ENCODE results near the gene TMEM231.

TMEM231 gene

DNA sequence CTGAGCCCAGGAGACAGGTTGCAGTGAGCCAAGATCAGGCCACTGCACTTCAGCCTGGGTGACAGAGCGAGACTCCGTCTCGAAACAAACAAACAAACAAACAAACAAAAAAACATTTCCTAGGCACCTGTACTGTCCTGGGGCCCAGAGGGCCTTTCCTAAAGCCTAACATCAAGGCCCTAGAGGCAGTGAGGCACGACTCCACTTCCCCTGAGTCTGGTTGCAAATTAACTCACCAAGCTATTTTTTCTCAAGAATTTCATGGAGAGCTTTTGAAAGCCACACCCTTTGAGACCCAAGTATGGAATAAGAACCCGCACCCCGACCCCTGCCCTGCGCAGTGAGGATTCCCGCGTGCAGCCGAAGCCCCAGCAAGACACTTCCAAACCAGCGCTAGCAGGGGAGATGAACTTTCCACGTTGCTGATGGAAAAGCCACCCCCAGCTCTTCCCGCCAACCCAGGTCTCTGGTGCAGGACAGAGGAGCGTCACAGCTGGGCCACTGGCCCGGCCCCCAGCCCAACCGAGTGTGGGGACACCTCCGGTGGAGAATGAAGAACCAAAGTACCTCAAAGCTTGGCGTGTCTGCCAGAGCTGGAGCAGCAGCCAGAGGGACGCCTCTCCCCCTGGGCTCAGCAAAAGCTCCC, 21.4 kb downstream of the TMEM231 start:
- Histone ChIP-seq H3K36me3 (ENCODE audit: control insufficient read depth in 4 of 4, insufficient read depth in 4 of 4, low read length in 3 of 4) (peaks cover 0 to 3% (median 0%) of the 10 kb centered on the region in 4 experiments), H3K4me1 (ENCODE audit: control extremely low read depth in 1 of 4, control insufficient read depth in 4 of 4, insufficient read depth in 4 of 4, low read length in 3 of 4) (no peaks in the 10 kb centered on the region), H3K4me3 (ENCODE audit: control insufficient read depth in 1 of 7, extremely low read depth in 1 of 7, insufficient read depth in 4 of 7, low read depth in 2 of 7, low read length in 6 of 7) (no peak overlapping the region), H3K27ac (ENCODE audit: insufficient read depth in 1 of 2, low read depth in 1 of 2, low read length in 2 of 2, poor library complexity in 1 of 2, severe bottlenecking in 2 of 2) (no peak overlapping the region), H3K27me3 (replicated peaks in 2 of 5; ENCODE audit: control insufficient read depth in 4 of 5, insufficient read depth in 5 of 5, low read length in 4 of 5) (peaks cover 0 to 3% (median 0%) of the 10 kb centered on the region in 5 experiments), H3K9me3 (ENCODE audit: control extremely low read depth in 1 of 5, control insufficient read depth in 4 of 5, insufficient read depth in 2 of 5, low read depth in 1 of 5, low read length in 4 of 5) (no peaks in the 10 kb centered on the region)
- 93% methylated on average over 18 of the region's 19 CpGs for WGBS (ENCODE audit: insufficient coverage)
- POLR2A ChIA-PET: no interaction called here
- no peak for DNase-seq
- CTCF ChIA-PET: interaction anchor here (0.9 to 1.2 kb wide), 3 partner anchors 16 to 63 kb away, joined by 3 to 4 read pairs (median 4); no protein-coding TSS in a partner anchor

DNA sequence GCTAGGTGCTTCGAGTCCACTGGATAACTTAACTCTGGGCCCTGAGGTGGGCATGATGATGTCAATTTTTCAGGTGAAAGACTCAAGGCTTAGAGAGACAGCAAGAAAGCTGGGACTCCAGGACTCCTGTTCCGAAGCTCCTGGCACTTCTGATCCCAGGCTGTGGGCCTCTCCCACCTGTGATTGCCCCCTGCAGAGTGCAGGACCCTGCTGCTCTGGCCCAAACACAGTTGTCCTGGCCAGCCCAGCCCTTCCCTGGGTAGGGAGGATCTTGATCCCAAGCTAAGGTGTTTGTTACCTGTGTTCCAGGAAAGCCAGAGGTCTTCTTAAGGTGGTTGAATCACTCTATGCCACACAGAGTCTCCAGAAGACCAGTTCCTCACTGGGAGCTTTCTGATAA, 23.3 kb downstream of the TMEM231 start:
- H3K4me1 ChIP-seq (ENCODE audit: control extremely low read depth in 1 of 4, control insufficient read depth in 4 of 4, insufficient read depth in 4 of 4, low read length in 3 of 4): no peaks in the 10 kb centered on the region
- no peak overlapping the region for H3K27ac ChIP-seq (ENCODE audit: insufficient read depth in 1 of 2, low read depth in 1 of 2, low read length in 2 of 2, poor library complexity in 1 of 2, severe bottlenecking in 2 of 2)
- no peak for DNase-seq
- no peak overlapping the region for H3K4me3 ChIP-seq (ENCODE audit: control insufficient read depth in 1 of 7, extremely low read depth in 1 of 7, insufficient read depth in 4 of 7, low read depth in 2 of 7, low read length in 6 of 7)
- H3K9me3 ChIP-seq (ENCODE audit: control extremely low read depth in 1 of 5, control insufficient read depth in 4 of 5, insufficient read depth in 2 of 5, low read depth in 1 of 5, low read length in 4 of 5): no peaks in the 10 kb centered on the region
- ChIA-PET CTCF (interaction anchor here (0.6 kb wide), 1 partner anchor 14 kb away, joined by 3 read pairs; no protein-coding TSS in a partner anchor), POLR2A (no interaction called here)
- WGBS (ENCODE audit: insufficient coverage): 100% methylated on average over 2 of the region's 2 CpGs
- peaks cover 0 to 3% (median 0%) of the 10 kb centered on the region in 5 experiments for H3K27me3 ChIP-seq (replicated peaks in 2 of 5; ENCODE audit: control insufficient read depth in 4 of 5, insufficient read depth in 5 of 5, low read length in 4 of 5)
- H3K36me3 ChIP-seq (ENCODE audit: control insufficient read depth in 4 of 4, insufficient read depth in 4 of 4, low read length in 3 of 4): no peaks in the 10 kb centered on the region

DNA sequence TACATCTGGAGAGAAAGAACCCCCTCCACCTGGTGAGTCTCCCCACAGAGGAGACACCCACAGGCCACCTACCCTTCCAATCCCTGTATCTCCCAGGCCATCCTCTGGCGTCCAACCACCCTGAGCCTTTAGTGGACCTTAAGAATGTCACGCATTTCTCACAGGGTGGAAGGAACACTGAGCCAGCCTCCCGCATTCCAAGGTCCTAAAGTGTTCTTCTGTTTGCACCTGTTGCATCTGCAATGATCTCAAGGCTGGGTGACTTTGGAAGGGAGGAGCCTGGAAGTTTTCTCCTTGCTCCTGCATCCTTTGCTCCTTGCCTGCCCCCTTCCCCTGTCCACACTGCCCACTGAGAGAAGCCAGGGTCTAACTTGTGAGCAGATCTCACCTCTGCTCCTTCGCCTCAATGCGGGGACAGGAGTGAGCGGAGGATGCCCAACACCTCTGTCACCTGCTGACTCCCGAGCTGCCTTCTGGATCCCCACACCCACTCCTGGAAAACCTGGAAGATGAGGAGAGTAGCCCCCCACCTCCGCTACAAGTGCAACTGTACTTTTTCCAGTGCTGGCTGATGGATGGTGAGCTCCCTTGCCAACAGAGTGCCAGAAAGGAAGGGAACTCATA, 23.8 kb downstream of the TMEM231 start:
- POLR2A ChIA-PET: no interaction called here
- CTCF ChIA-PET: interaction anchor here (0.6 to 1.2 kb wide), 2 partner anchors 11 to 13 kb away, joined by 3 to 5 read pairs; no protein-coding TSS in a partner anchor
- 88% methylated on average over 5 of the region's 8 CpGs for WGBS (ENCODE audit: insufficient coverage)

DNA sequence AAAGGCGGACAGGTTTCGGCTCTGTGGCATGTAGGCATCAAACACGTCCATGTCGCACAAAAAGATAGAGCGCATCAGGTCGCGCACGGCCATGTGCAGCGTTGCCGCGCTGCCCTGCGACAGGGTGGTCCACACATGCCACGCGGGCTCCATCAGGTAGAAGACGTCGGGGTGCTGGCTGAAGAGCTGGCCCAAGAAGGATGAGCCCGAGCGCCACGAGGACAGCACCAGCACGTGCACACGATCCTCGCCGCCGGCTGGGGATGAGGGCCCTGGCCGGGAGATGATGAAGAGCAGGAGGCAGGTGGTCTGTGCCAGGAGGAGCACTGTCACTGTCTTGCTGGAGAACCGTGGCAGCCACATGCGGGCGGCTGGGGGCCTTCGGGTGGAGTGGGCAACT, 26.1 kb downstream of the TMEM231 start:
- CTCF ChIA-PET: no interaction called here

More for the DNA sequence above, 23.8 kb downstream of the TMEM231 start:
- Histone ChIP-seq H3K36me3 (ENCODE audit: control insufficient read depth in 4 of 4, insufficient read depth in 4 of 4, low read length in 3 of 4) (no peaks in the 10 kb centered on the region), H3K4me3 (ENCODE audit: control insufficient read depth in 1 of 7, extremely low read depth in 1 of 7, insufficient read depth in 4 of 7, low read depth in 2 of 7, low read length in 6 of 7) (no peak overlapping the region), H3K27me3 (replicated peaks in 2 of 5; ENCODE audit: control insufficient read depth in 4 of 5, insufficient read depth in 5 of 5, low read length in 4 of 5) (peaks cover 0 to 3% (median 0%) of the 10 kb centered on the region in 5 experiments), H3K4me1 (ENCODE audit: control extremely low read depth in 1 of 4, control insufficient read depth in 4 of 4, insufficient read depth in 4 of 4, low read length in 3 of 4) (no peaks in the 10 kb centered on the region), H3K9me3 (ENCODE audit: control extremely low read depth in 1 of 5, control insufficient read depth in 4 of 5, insufficient read depth in 2 of 5, low read depth in 1 of 5, low read length in 4 of 5) (no peaks in the 10 kb centered on the region), H3K27ac (ENCODE audit: insufficient read depth in 1 of 2, low read depth in 1 of 2, low read length in 2 of 2, poor library complexity in 1 of 2, severe bottlenecking in 2 of 2) (no peak overlapping the region)
- DNase-seq: no peak

DNA sequence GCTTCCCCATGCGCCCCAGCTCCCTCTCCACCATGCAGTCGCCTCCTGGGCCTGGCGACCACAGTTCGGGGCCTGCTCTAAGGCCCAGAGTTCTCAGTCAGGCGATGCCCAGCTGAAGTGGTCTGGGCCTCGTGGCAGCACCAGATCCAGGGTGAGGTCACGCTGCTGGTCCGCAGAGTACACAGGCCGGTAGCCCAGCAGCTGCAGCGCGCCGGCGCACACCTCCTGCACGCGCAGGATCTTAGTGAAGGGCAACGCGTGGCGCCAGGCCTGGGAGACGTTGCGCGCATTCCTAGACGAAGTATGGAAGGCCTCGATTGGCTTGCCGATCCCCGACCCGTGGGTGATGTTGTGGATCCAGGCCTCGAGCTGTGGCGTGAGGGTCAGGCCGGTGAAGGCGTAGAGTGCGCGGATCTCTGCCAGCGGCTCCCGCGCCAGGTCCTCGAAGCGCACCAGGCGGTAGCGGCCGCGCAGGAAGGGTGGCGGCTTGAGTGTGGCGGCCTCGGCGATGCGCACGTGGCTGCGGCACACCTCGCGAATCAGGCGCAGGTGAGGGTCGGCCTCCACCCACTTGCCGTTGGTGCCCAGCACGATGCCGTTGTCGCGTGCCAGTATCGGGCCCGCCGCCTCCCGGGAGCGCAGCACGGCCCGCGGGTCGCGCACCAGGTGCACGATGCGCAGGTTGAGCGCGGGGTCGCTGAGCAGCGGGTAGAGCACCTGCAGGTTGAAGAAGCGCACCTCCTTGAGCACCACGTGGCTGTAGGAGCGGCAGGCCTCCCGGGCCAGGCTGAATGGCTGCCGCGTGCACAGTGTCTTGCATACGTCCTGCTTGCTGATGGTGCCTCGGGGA, 26.8 kb downstream of the TMEM231 start:
- Histone ChIP-seq H3K9me3 (ENCODE audit: control extremely low read depth in 1 of 5, control insufficient read depth in 4 of 5, insufficient read depth in 2 of 5, low read depth in 1 of 5, low read length in 4 of 5) (no peaks in the 10 kb centered on the region), H3K4me1 (ENCODE audit: control extremely low read depth in 1 of 4, control insufficient read depth in 4 of 4, insufficient read depth in 4 of 4, low read length in 3 of 4) (no peaks in the 10 kb centered on the region), H3K36me3 (ENCODE audit: control insufficient read depth in 4 of 4, insufficient read depth in 4 of 4, low read length in 3 of 4) (no peaks in the 10 kb centered on the region), H3K4me3 (ENCODE audit: control insufficient read depth in 1 of 7, extremely low read depth in 1 of 7, insufficient read depth in 4 of 7, low read depth in 2 of 7, low read length in 6 of 7) (no peak overlapping the region), H3K27ac (ENCODE audit: insufficient read depth in 1 of 2, low read depth in 1 of 2, low read length in 2 of 2, poor library complexity in 1 of 2, severe bottlenecking in 2 of 2) (no peak overlapping the region), H3K27me3 (replicated peaks in 2 of 5; ENCODE audit: control insufficient read depth in 4 of 5, insufficient read depth in 5 of 5, low read length in 4 of 5) (no peaks in the 10 kb centered on the region)
- POLR2A ChIA-PET: no interaction called here
- WGBS (ENCODE audit: insufficient coverage): 97% methylated on average over 67 of the region's 81 CpGs
- DNase-seq: no peak
- CTCF ChIA-PET: no interaction called here

More for the DNA sequence above, 26.1 kb downstream of the TMEM231 start:
- Histone ChIP-seq H3K27me3 (replicated peaks in 2 of 5; ENCODE audit: control insufficient read depth in 4 of 5, insufficient read depth in 5 of 5, low read length in 4 of 5) (no peaks in the 10 kb centered on the region), H3K9me3 (ENCODE audit: control extremely low read depth in 1 of 5, control insufficient read depth in 4 of 5, insufficient read depth in 2 of 5, low read depth in 1 of 5, low read length in 4 of 5) (no peaks in the 10 kb centered on the region), H3K27ac (ENCODE audit: insufficient read depth in 1 of 2, low read depth in 1 of 2, low read length in 2 of 2, poor library complexity in 1 of 2, severe bottlenecking in 2 of 2) (no peak overlapping the region), H3K4me3 (ENCODE audit: control insufficient read depth in 1 of 7, extremely low read depth in 1 of 7, insufficient read depth in 4 of 7, low read depth in 2 of 7, low read length in 6 of 7) (no peak overlapping the region), H3K36me3 (ENCODE audit: control insufficient read depth in 4 of 4, insufficient read depth in 4 of 4, low read length in 3 of 4) (no peaks in the 10 kb centered on the region), H3K4me1 (ENCODE audit: control extremely low read depth in 1 of 4, control insufficient read depth in 4 of 4, insufficient read depth in 4 of 4, low read length in 3 of 4) (no peaks in the 10 kb centered on the region)
- DNase-seq: no peak
- POLR2A ChIA-PET: no interaction called here
- WGBS (ENCODE audit: insufficient coverage): 98% methylated on average over 29 of the region's 29 CpGs

DNA sequence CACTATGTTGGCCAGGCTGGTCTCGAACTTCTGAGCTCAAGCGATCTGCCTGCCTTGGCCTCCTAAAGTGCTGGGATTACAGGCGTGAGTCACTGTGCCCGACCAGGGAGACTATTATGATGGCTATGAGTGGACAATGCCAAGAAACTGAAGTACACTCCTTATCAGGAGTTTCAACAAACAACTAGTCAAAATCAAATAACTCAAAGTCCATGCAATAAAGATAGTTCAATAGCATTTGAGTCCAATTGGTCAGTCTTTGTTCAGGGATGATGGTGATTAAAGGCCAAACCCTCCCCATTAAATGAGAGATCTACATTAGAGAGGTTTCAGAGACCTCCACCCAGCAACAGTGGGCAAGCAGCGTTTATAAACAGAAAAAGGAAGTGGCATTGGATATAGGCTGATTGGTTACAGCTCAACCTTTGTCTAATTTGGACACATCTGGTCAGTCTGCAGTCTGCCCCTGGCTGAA, 28.2 kb downstream of the TMEM231 start:
- POLR2A ChIA-PET: no interaction called here
- DNase-seq: no peak
- 100% methylated on average over 4 of the region's 5 CpGs for WGBS (ENCODE audit: insufficient coverage)
- Histone ChIP-seq H3K36me3 (ENCODE audit: control insufficient read depth in 4 of 4, insufficient read depth in 4 of 4, low read length in 3 of 4) (no peaks in the 10 kb centered on the region), H3K4me1 (ENCODE audit: control extremely low read depth in 1 of 4, control insufficient read depth in 4 of 4, insufficient read depth in 4 of 4, low read length in 3 of 4) (no peaks in the 10 kb centered on the region), H3K9me3 (ENCODE audit: control extremely low read depth in 1 of 5, control insufficient read depth in 4 of 5, insufficient read depth in 2 of 5, low read depth in 1 of 5, low read length in 4 of 5) (no peaks in the 10 kb centered on the region), H3K4me3 (ENCODE audit: control insufficient read depth in 1 of 7, extremely low read depth in 1 of 7, insufficient read depth in 4 of 7, low read depth in 2 of 7, low read length in 6 of 7) (no peak overlapping the region), H3K27me3 (replicated peaks in 2 of 5; ENCODE audit: control insufficient read depth in 4 of 5, insufficient read depth in 5 of 5, low read length in 4 of 5) (no peaks in the 10 kb centered on the region), H3K27ac (ENCODE audit: insufficient read depth in 1 of 2, low read depth in 1 of 2, low read length in 2 of 2, poor library complexity in 1 of 2, severe bottlenecking in 2 of 2) (no peak overlapping the region)
- CTCF ChIA-PET: interaction anchor here (1.2 kb wide), 1 partner anchor 16 kb away, joined by 4 read pairs; no protein-coding TSS in a partner anchor

Measured in common myeloid progenitor, CD34-positive (primary cell).